Neuronal stem cell (in vitro differentiated cells): ENCODE results near the gene CHAD.
A peak's percentile ranks its signal among the peaks of the same experiment; 100 is the strongest.

Experiments
- DNase-seq: peaks from one replicate; pipeline ENCODE4 v3.0.0-alpha.2; 2013; ENCODE audit warnings: low spot score
- H2AFZ ChIP-seq: one replicate; pipeline ENCODE4 v1.6.1; 2013; ENCODE audit warnings: mild to moderate bottlenecking, low read length, inconsistent platforms
- H2AK5ac ChIP-seq: 2 replicates; pipeline ENCODE4 v1.6.1; 2013; ENCODE audit warnings: low read depth, mild to moderate bottlenecking, inconsistent platforms, low read length, moderate library complexity, mixed read lengths
- H2BK120ac ChIP-seq: 2 replicates; pipeline ENCODE4 v1.6.1; 2013; ENCODE audit warnings: low read depth, mild to moderate bottlenecking, inconsistent platforms, low read length, moderate library complexity, mixed read lengths
- H2BK12ac ChIP-seq: one replicate; pipeline ENCODE4 v1.6.1; 2013; ENCODE audit warnings: low read length, inconsistent platforms
- H2BK15ac ChIP-seq: 2 replicates; pipeline ENCODE4 v1.6.1; 2013; ENCODE audit warnings: mild to moderate bottlenecking, low read length, inconsistent platforms, mixed read lengths
- H2BK5ac ChIP-seq: one replicate; pipeline ENCODE4 v1.6.1; 2013; ENCODE audit warnings: inconsistent platforms, mild to moderate bottlenecking, low read length, moderate library complexity
- H3K14ac ChIP-seq: one replicate; pipeline ENCODE4 v1.6.1; 2013; ENCODE audit warnings: low read length, inconsistent platforms
- H3K18ac ChIP-seq: 2 replicates; pipeline ENCODE4 v1.6.1; 2013; ENCODE audit warnings: low read length, inconsistent platforms
- H3K23ac ChIP-seq: 2 replicates; pipeline ENCODE4 v1.6.1; 2013; ENCODE audit warnings: low read depth, mild to moderate bottlenecking, mixed read lengths, low read length, inconsistent platforms; ENCODE audit not compliant: poor library complexity
- H3K27ac ChIP-seq: replicated peaks from 3 replicates; pipeline ENCODE4 v1.5.1; 2013; ENCODE audit warnings: low read length, inconsistent platforms
- H3K27me3 ChIP-seq, 3 experiments: 2 replicates each; pipeline ENCODE4 v1.6.1; 2013; ENCODE audit warnings: low read length in 3 of 3, mild to moderate bottlenecking in 2 of 3, inconsistent platforms in 1 of 3, low read depth in 1 of 3, mixed read lengths in 1 of 3, moderate library complexity in 1 of 3; ENCODE audit not compliant: control insufficient read depth in 3 of 3, insufficient read depth in 3 of 3
- H3K36me3 ChIP-seq, 2 donors: replicated peaks in 1 of 2; 2 replicates each; pipeline ENCODE4 v1.6.1; 2013; ENCODE audit warnings: low read length in 2 of 2; ENCODE audit not compliant: control insufficient read depth in 2 of 2, insufficient read depth in 2 of 2
- H3K4ac ChIP-seq: 2 replicates; pipeline ENCODE4 v1.6.1; 2013; ENCODE audit warnings: inconsistent platforms, mild to moderate bottlenecking, low read length, moderate library complexity
- H3K4me1 ChIP-seq, 2 donors: 1 replicate in 1 of 2; 2 replicates in 1 of 2; pipeline ENCODE4 v1.6.1; 2013; ENCODE audit warnings: low read length in 2 of 2, low read depth in 1 of 2; ENCODE audit not compliant: control insufficient read depth in 2 of 2, insufficient read depth in 1 of 2
- H3K4me2 ChIP-seq: one replicate; pipeline ENCODE4 v1.6.1; 2013; ENCODE audit warnings: mild to moderate bottlenecking, low read length, inconsistent platforms; ENCODE audit not compliant: insufficient read depth, poor library complexity, severe bottlenecking
- H3K4me3 ChIP-seq, 2 donors: 2 replicates each; pipeline ENCODE4 v1.5.1; 2013; ENCODE audit warnings: low read length in 2 of 2, mild to moderate bottlenecking in 2 of 2, inconsistent platforms in 1 of 2, moderate library complexity in 1 of 2
- H3K79me1 ChIP-seq: one replicate; pipeline ENCODE4 v1.6.1; 2013; ENCODE audit warnings: low read depth, mild to moderate bottlenecking, inconsistent platforms, low read length, moderate library complexity
- H3K9ac ChIP-seq: one replicate; pipeline ENCODE4 v1.6.1; 2013; ENCODE audit warnings: mild to moderate bottlenecking, low read depth, low read length, inconsistent platforms; ENCODE audit not compliant: poor library complexity
- H3K9me3 ChIP-seq, 2 donors: replicated peaks in 1 of 2; 2 replicates each; pipeline versions ENCODE3 to v1.6.1; 2013; ENCODE audit warnings: low read length in 2 of 2, mild to moderate bottlenecking in 2 of 2, inconsistent platforms in 1 of 2, low read depth in 1 of 2, mixed read lengths in 1 of 2, moderate library complexity in 1 of 2; ENCODE audit not compliant: control insufficient read depth in 2 of 2, insufficient read depth in 1 of 2
- H4K8ac ChIP-seq: one replicate; pipeline ENCODE4 v1.6.1; 2013; ENCODE audit warnings: low read depth, mild to moderate bottlenecking, inconsistent platforms, low read length, moderate library complexity
- H4K91ac ChIP-seq: one replicate; pipeline ENCODE4 v1.6.1; 2013; ENCODE audit warnings: low read length, low read depth, mild to moderate bottlenecking, inconsistent platforms; ENCODE audit not compliant: poor library complexity
- WGBS, 2 donors: extraction: QIAGEN DNeasy Blood & Tissue Kit; methylation state at CpG; one replicate each; pipeline ENCODE4 v1.1.7; 2013; ENCODE audit warnings: missing lambda C conversion rate in 2 of 2, mixed read lengths in 1 of 2; ENCODE audit not compliant: insufficient read length in 2 of 2, insufficient replicate concordance in 1 of 2; ENCODE audit errors: extremely low coverage in 2 of 2; 5-methylcytosine and 5-hydroxymethylcytosine counted together

The CHAD gene

GRCh38 chr17:50499270-50499669 lies 30.6 kb upstream of the CHAD start:
- Histone ChIP-seq H3K79me1 (no peaks in the 10 kb centered on the region), H3K14ac (no peak overlapping the region), H3K23ac (no peak overlapping the region), H2BK12ac (no peak overlapping the region), H3K4me2 (no peak overlapping the region), H2AK5ac (no peak overlapping the region), H2BK120ac (no peak overlapping the region), H3K18ac (no peak overlapping the region), H3K4me3 (no peak overlapping the region), H2AFZ (no peak overlapping the region), H4K91ac (no peak overlapping the region), H4K8ac (no peak overlapping the region), H3K36me3 (no peaks in the 10 kb centered on the region), H3K9ac (no peak overlapping the region), H3K27ac (no peak overlapping the region), H3K4me1 (peaks cover 6 to 7% of the 10 kb centered on the region in 2 donors), H2BK5ac (no peak overlapping the region), H3K4ac (no peak overlapping the region), H3K27me3 (peaks cover 0 to 7% (median 0%) of the 10 kb centered on the region in 3 experiments), H3K9me3 (no peaks in the 10 kb centered on the region), H2BK15ac (no peak overlapping the region)
- no peak for DNase-seq

GRCh38 chr17:50498021-50498874 lies 29.6 kb upstream of the CHAD start:
- Histone ChIP-seq H3K14ac (no peak overlapping the region), H3K4ac (no peak overlapping the region), H2BK5ac (no peak overlapping the region), H2AK5ac (peak overlapping the region; percentile 22), H3K9me3 (no peaks in the 10 kb centered on the region), H3K4me1 (no peaks in the 10 kb centered on the region), H3K9ac (peak overlapping the region; percentile 22), H3K4me2 (no peak overlapping the region), H3K4me3 (no peak overlapping the region), H3K27me3 (peaks cover 0 to 4% (median 0%) of the 10 kb centered on the region in 3 experiments), H2BK15ac (no peak overlapping the region), H2BK12ac (no peak overlapping the region), H2AFZ (no peak overlapping the region), H3K23ac (peak overlapping the region; percentile 27), H3K79me1 (no peaks in the 10 kb centered on the region), H3K36me3 (no peaks in the 10 kb centered on the region), H3K18ac (peak overlapping the region; percentile 62), H2BK120ac (no peak overlapping the region), H3K27ac (no peak overlapping the region), H4K8ac (no peak overlapping the region), H4K91ac (no peak overlapping the region)
- WGBS, 2 donors: no CpG with 5 or more reads among the region's 7 CpGs
- DNase-seq: no peak

- H2BK15ac ChIP-seq: no peak overlapping the region
- WGBS, 2 donors: no CpG with 5 or more reads among the region's 8 CpGs
- no peak overlapping the region for H2BK120ac ChIP-seq
Measured at GRCh38 chr17:50495918-50496317, 27.2 kb upstream of the CHAD start.

GRCh38 chr17:50495217-50495823 lies 26.6 kb upstream of the CHAD start:
- H3K4me1 ChIP-seq: no peaks in the 10 kb centered on the region
- H3K79me1 ChIP-seq: no peaks in the 10 kb centered on the region

More at GRCh38 chr17:50495918-50496317, 27.2 kb upstream of the CHAD start:
- Histone ChIP-seq H2BK5ac (no peak overlapping the region), H3K27ac (no peak overlapping the region), H2AFZ (no peak overlapping the region), H3K4me2 (no peak overlapping the region), H3K4ac (no peak overlapping the region), H3K9ac (no peak overlapping the region), H2BK12ac (no peak overlapping the region), H3K9me3 (no peaks in the 10 kb centered on the region), H3K79me1 (no peaks in the 10 kb centered on the region), H3K14ac (no peak overlapping the region), H4K8ac (no peak overlapping the region), H2AK5ac (no peak overlapping the region), H3K4me1 (no peaks in the 10 kb centered on the region), H3K36me3 (no peaks in the 10 kb centered on the region), H3K18ac (no peak overlapping the region), H3K23ac (no peak overlapping the region), H3K4me3 (no peak overlapping the region), H4K91ac (no peak overlapping the region), H3K27me3 (no peaks in the 10 kb centered on the region)
- DNase-seq: no peak

More at GRCh38 chr17:50495217-50495823, 26.6 kb upstream of the CHAD start:
- no peak overlapping the region for H2BK5ac ChIP-seq
- H3K4ac ChIP-seq: no peak overlapping the region
- no peaks in the 10 kb centered on the region for H3K9me3 ChIP-seq
- H2BK12ac ChIP-seq: no peak overlapping the region
- H3K23ac ChIP-seq: no peak overlapping the region
- no peak overlapping the region for H3K9ac ChIP-seq
- H2BK15ac ChIP-seq: no peak overlapping the region
- no peaks in the 10 kb centered on the region for H3K27me3 ChIP-seq
- H3K36me3 ChIP-seq: no peaks in the 10 kb centered on the region
- no CpG with 5 or more reads among the region's 8 CpGs for WGBS, 2 donors
- H2AK5ac ChIP-seq: no peak overlapping the region
- H2AFZ ChIP-seq: no peak overlapping the region
- no peak overlapping the region for H3K14ac ChIP-seq
- H4K91ac ChIP-seq: no peak overlapping the region
- H4K8ac ChIP-seq: no peak overlapping the region
- no peak overlapping the region for H2BK120ac ChIP-seq
- no peak overlapping the region for H3K4me3 ChIP-seq
- no peak overlapping the region for H3K4me2 ChIP-seq
- H3K27ac ChIP-seq: no peak overlapping the region
- no peak for DNase-seq
- no peak overlapping the region for H3K18ac ChIP-seq
